ENCODE measurements around the gene ANXA2. TPM values are rescaled to one million over a fixed set of nuclear protein-coding genes. Genes with fewer than 3 reads are reported as not detected.

ANXA2 gene
- total RNA-seq, 2 donors from 2014 or later = 214 to 388 TPM

DNA sequence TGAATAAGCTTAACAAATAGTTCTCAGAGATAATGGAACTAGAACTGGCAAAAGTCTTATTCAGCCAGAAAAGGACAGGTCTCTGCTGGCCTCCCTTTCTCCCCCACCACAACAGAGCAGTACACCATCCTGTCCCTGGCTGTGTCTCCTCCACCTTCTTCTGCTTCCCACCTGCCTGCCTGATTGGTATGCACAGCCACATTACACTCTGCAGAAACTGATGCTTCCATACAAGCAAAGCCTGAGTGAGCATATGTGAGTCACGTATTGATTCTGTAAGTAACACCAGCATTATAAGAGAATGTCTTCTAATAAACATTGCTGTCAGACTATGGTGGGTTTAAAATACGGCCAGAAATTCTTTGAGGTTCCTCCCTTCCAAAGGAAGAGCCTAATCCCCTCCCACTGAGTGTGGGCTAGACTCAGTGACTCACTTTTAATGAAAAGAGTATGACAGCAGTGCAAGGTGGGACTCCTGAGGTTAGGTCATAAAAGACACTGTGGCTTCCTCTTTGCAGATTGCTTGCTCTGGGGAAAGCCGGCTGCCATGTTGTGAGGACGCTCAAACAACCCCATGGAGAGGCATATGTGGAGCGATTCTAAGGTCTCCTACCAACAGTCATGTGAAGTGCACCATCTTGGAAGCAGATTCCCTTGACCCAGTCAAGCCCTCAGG, 44.4 kb downstream of the ANXA2 start:
- Histone ChIP-seq H3K27me3 (no peaks in the 10 kb centered on the region), H3K36me3 (peaks cover 93% of the 10 kb centered on the region), H3K4me1 (no peaks in the 10 kb centered on the region), H3K9me3 (no peaks in the 10 kb centered on the region), H3K27ac (no peak overlapping the region), H3K4me3 (no peak overlapping the region)
- TF ChIP-seq, protein P1, sequence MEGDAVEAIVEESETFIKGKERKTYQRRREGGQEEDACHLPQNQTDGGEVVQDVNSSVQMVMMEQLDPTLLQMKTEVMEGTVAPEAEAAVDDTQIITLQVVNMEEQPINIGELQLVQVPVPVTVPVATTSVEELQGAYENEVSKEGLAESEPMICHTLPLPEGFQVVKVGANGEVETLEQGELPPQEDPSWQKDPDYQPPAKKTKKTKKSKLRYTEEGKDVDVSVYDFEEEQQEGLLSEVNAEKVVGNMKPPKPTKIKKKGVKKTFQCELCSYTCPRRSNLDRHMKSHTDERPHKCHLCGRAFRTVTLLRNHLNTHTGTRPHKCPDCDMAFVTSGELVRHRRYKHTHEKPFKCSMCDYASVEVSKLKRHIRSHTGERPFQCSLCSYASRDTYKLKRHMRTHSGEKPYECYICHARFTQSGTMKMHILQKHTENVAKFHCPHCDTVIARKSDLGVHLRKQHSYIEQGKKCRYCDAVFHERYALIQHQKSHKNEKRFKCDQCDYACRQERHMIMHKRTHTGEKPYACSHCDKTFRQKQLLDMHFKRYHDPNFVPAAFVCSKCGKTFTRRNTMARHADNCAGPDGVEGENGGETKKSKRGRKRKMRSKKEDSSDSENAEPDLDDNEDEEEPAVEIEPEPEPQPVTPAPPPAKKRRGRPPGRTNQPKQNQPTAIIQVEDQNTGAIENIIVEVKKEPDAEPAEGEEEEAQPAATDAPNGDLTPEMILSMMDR (IDR thresholded peaks at IDR 0.05) = no peak
- DNase-seq (ENCODE audit: low spot score) = no peak

DNA sequence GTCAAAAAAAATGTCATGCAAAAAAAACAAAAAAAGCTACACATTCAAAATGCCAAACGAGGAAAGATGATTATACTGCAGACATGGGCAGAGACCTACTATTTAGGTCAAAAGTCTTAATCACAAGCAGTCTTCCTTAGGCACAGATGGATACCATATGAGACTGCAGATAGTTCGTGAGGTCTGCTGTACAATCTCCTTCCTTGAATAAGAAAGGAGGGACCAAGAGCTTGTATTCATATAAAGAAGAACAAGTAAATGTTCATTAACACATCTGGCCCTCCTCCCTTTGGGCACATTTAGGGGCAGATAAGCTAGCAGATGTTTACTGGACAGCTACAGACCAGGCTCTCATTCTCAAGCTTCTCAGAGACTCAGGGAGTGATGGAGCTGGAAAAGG, 45.3 kb downstream of the ANXA2 start:
- DNase-seq (ENCODE audit: low spot score) = no peak
- H3K27me3 ChIP-seq = no peaks in the 10 kb centered on the region
- H3K36me3 ChIP-seq = peaks cover 94% of the 10 kb centered on the region
- H3K27ac ChIP-seq = no peak overlapping the region
- TF ChIP-seq, protein P1 (IDR thresholded peaks at IDR 0.05) = no peak
- H3K4me3 ChIP-seq = no peak overlapping the region
- H3K4me1 ChIP-seq = no peaks in the 10 kb centered on the region
- no peaks in the 10 kb centered on the region for H3K9me3 ChIP-seq

DNA sequence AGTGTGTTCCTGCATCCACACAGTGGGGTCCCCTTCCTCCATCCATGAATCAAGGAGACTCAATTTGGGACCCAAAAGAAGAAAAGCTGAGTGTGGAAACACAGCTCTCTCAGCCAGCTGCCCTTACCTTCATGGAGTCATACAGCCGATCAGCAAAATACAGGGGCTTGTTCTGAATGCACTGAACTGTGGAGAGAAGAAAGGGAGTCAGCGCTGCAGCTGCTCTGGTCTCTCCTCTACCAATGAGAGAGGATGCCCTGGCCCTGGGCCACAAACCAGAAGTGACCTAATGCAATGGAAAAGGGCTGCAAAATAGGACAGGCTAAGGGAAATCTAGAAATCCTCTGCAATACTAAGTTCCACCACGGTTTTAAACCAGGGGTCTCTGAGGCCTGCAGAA, 46.7 kb downstream of the ANXA2 start:
- TF ChIP-seq, protein P1 (IDR thresholded peaks at IDR 0.05) = no peak
- Histone ChIP-seq H3K27me3 (no peaks in the 10 kb centered on the region), H3K27ac (no peak overlapping the region), H3K36me3 (peaks cover 94% of the 10 kb centered on the region), H3K4me3 (no peak overlapping the region), H3K9me3 (no peaks in the 10 kb centered on the region), H3K4me1 (no peaks in the 10 kb centered on the region)
- no peak for DNase-seq (ENCODE audit: low spot score)

DNA sequence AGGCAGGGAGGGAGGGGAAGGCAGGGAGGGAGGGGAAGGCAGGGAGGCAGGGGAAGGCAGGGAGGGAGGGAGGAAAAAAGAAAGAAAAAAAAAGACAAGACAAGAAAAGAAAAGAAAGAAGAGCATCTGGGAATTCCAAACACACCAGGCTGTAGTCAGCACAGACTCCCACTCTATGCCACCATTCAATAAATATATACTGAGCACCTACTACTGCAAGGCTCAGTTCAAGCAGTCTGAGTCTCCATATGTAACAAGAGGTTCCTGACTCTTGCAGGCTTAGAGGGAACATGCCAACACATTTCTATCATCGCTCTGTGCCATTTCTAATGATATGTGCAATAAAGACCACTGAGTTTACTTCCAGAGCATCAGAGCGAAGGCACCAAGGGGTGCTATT, 47.7 kb downstream of the ANXA2 start:
- H3K27ac ChIP-seq = no peak overlapping the region
- H3K36me3 ChIP-seq = peaks cover 93% of the 10 kb centered on the region
- no peak for DNase-seq (ENCODE audit: low spot score)
- TF ChIP-seq, protein P1 (IDR thresholded peaks at IDR 0.05) = no peak
- no peaks in the 10 kb centered on the region for H3K4me1 ChIP-seq
- no peaks in the 10 kb centered on the region for H3K27me3 ChIP-seq
- H3K4me3 ChIP-seq = no peak overlapping the region
- no peaks in the 10 kb centered on the region for H3K9me3 ChIP-seq

DNA sequence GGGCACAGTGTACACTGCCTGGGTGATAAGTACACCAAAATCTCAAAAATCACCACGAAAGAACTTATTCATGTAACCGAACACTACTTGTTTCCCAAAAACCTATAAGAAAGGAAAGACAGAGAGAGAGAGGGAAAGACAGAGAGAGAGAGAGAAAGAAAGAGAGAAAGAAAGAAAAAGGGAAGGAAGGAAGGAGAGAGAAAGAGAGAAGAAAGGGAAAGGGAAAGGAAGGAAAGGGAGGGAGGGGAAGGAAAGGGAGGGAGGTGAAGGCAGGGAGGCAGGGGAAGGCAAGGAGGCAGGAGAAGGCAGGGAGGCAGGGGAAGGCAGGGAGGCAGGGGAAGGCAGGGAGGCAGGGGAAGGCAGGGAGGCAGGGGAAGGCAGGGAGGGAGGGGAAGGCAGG, 48.2 kb downstream of the ANXA2 start:
- DNase-seq (ENCODE audit: low spot score) = no peak
- H3K9me3 ChIP-seq = no peaks in the 10 kb centered on the region
- H3K4me3 ChIP-seq = no peak overlapping the region
- H3K36me3 ChIP-seq = peaks cover 88% of the 10 kb centered on the region
- H3K27me3 ChIP-seq = no peaks in the 10 kb centered on the region
- H3K27ac ChIP-seq = no peak overlapping the region
- TF ChIP-seq, protein P1 (IDR thresholded peaks at IDR 0.05) = no peak
- H3K4me1 ChIP-seq = no peaks in the 10 kb centered on the region

DNA sequence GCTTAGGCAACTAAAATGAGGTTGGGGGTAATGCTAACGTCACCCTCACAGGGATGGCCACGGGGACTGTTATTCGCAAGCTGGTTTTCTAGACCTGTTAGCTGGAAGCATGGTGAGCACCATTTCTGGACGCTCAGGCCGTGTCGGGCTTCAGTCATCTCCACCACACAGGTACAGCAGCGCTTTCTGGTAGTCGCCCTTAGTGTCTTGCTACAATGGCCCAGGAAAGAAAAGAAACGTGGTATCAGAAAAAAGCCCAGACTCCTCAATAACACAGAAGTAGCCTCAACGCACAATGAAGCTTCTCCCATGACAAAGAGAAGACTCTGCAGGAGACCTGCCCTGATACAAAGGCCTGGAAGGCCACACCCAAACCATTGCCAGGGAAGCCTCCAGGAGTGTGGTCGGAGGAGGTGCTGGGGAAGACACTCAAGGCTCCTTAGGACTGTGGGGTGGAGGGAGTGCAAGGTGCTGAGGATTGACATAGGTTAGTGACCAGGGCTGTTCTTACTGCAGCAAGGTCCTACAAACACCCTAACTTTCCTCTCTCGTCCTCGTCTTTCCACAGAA, 50.2 kb downstream of the ANXA2 start:
- H3K36me3 ChIP-seq = peaks cover 67% of the 10 kb centered on the region
- TF ChIP-seq, protein P1 (IDR thresholded peaks at IDR 0.05) = no peak
- H3K9me3 ChIP-seq = no peaks in the 10 kb centered on the region
- no peaks in the 10 kb centered on the region for H3K27me3 ChIP-seq
- no peak overlapping the region for H3K4me3 ChIP-seq
- DNase-seq (ENCODE audit: low spot score) = no peak
- no peaks in the 10 kb centered on the region for H3K4me1 ChIP-seq
- no peak overlapping the region for H3K27ac ChIP-seq
